ENCODE measurements around the gene CEP68.

The CEP68 gene

GRCh38 chr2:65070856-65071255, 14.6 kb downstream of the CEP68 start:
- in situ Hi-C loops (cut with MboI; ENCODE audit: low pct_unique_long_range_greater_than_20kb, low sequenced_read_pairs, unreplicated experiment): no loop called here
- no peak for TF ChIP-seq CTCF (IDR thresholded peaks at IDR 0.05; ENCODE audit: extremely low read depth, insufficient read depth, missing control alignments)
- no peak for DNase-seq (ENCODE audit: low spot score)

GRCh38 chr2:65071499-65072180, 15.4 kb downstream of the CEP68 start:
- in situ Hi-C loops (cut with MboI; ENCODE audit: low pct_unique_long_range_greater_than_20kb, low sequenced_read_pairs, unreplicated experiment): no loop called here
- peak; percentile 25 for TF ChIP-seq CTCF (IDR thresholded peaks at IDR 0.05; ENCODE audit: extremely low read depth, insufficient read depth, missing control alignments)
- no peak for DNase-seq (ENCODE audit: low spot score)

GRCh38 chr2:65072181-65072970, 16.2 kb downstream of the CEP68 start:
- in situ Hi-C loops (cut with MboI; ENCODE audit: low pct_unique_long_range_greater_than_20kb, low sequenced_read_pairs, unreplicated experiment): no loop called here
- DNase-seq (ENCODE audit: low spot score): no peak
- no peak for TF ChIP-seq CTCF (IDR thresholded peaks at IDR 0.05; ENCODE audit: extremely low read depth, insufficient read depth, missing control alignments)

- DNase-seq (ENCODE audit: low spot score): no peak
- no peak for TF ChIP-seq CTCF (IDR thresholded peaks at IDR 0.05; ENCODE audit: extremely low read depth, insufficient read depth, missing control alignments)
- in situ Hi-C loops (cut with MboI; ENCODE audit: low pct_unique_long_range_greater_than_20kb, low sequenced_read_pairs, unreplicated experiment): no loop called here
Measured at GRCh38 chr2:65073879-65074565, 17.8 kb downstream of the CEP68 start.

- in situ Hi-C loops (cut with MboI; ENCODE audit: low pct_unique_long_range_greater_than_20kb, low sequenced_read_pairs, unreplicated experiment): no loop called here
- no peak for TF ChIP-seq CTCF (IDR thresholded peaks at IDR 0.05; ENCODE audit: extremely low read depth, insufficient read depth, missing control alignments)
- no peak for DNase-seq (ENCODE audit: low spot score)
Measured at GRCh38 chr2:65075176-65075575, 19.0 kb downstream of the CEP68 start.

- DNase-seq (ENCODE audit: low spot score): no peak
- in situ Hi-C loops (cut with MboI; ENCODE audit: low pct_unique_long_range_greater_than_20kb, low sequenced_read_pairs, unreplicated experiment): no loop called here
Measured at GRCh38 chr2:65075605-65076344, 19.6 kb downstream of the CEP68 start.

More at GRCh38 chr2:65075605-65076344, 19.6 kb downstream of the CEP68 start:
- no peak for TF ChIP-seq CTCF (IDR thresholded peaks at IDR 0.05; ENCODE audit: extremely low read depth, insufficient read depth, missing control alignments)
